Karpas-422 (cell line): ENCODE measurements around the gene ERLEC1. TPM values are rescaled to one million over a fixed set of nuclear protein-coding genes. Genes with fewer than 3 reads are reported as not detected.
A peak's percentile ranks its signal among the peaks of the same experiment; 100 is the strongest.

Experiments used
- DNase-seq: peaks from one replicate; pipeline ENCODE4 v3.0.0-alpha.2; 2015
- H2AFZ ChIP-seq: fragments of 200-600 bp; sonication (generic); 2 replicates; pipeline ENCODE4 v1.6.1; 2014; ENCODE audit warnings: antibody characterized with exemption, low read length, mixed read lengths
- H3K27ac ChIP-seq: fragments of 200-600 bp; sonication (generic); 2 replicates; pipeline ENCODE4 v1.5.1; 2014; ENCODE audit warnings: mild to moderate bottlenecking, low read length, moderate library complexity
- H3K27me3 ChIP-seq: fragments of 200-600 bp; sonication (generic); 2 replicates; pipeline ENCODE4 v1.6.1; 2014; ENCODE audit warnings: low read length, mixed read lengths
- H3K36me3 ChIP-seq: fragments of 200-600 bp; sonication (generic); 2 replicates; pipeline ENCODE4 v1.6.1; 2014; ENCODE audit warnings: low read length, mixed read lengths; ENCODE audit not compliant: insufficient read depth
- H3K4me1 ChIP-seq: fragments of 200-600 bp; sonication (generic); 2 replicates; pipeline ENCODE4 v1.6.1; 2014; ENCODE audit warnings: mild to moderate bottlenecking, low read length, mixed read lengths
- H3K4me2 ChIP-seq: fragments of 200-600 bp; sonication (generic); 2 replicates; pipeline ENCODE4 v1.6.1; 2014; ENCODE audit warnings: low read length, low read depth, mild to moderate bottlenecking; ENCODE audit not compliant: poor library complexity, severe bottlenecking
- H3K4me3 ChIP-seq: fragments of 200-600 bp; sonication (generic); 2 replicates; pipeline ENCODE4 v1.5.1; 2014; ENCODE audit warnings: mild to moderate bottlenecking, antibody characterized with exemption, low read length, mixed read lengths
- H3K79me2 ChIP-seq: fragments of 200-600 bp; sonication (generic); 2 replicates; pipeline ENCODE4 v1.6.1; 2014; ENCODE audit warnings: mild to moderate bottlenecking, low read length, mixed read lengths
- H3K9ac ChIP-seq: fragments of 200-600 bp; sonication (generic); 2 replicates; pipeline ENCODE4 v1.6.0; 2014; ENCODE audit warnings: low read length
- H3K9me2 ChIP-seq: fragments of 200-600 bp; sonication (generic), shearing (Covaris generic); replicated peaks from 2 replicates; pipeline ENCODE4 v1.6.0; 2014; ENCODE audit warnings: mild to moderate bottlenecking, low read length, moderate library complexity; ENCODE audit not compliant: insufficient read depth
- H3K9me3 ChIP-seq: fragments of 300-700, 200-600 bp; sonication (generic); 2 replicates; pipeline ENCODE4 v1.6.1; 2014; ENCODE audit warnings: low read length, mixed read lengths
- H4K20me1 ChIP-seq: fragments of 200-600 bp; sonication (generic); 2 replicates; pipeline ENCODE4 v1.6.1; 2014; ENCODE audit warnings: mild to moderate bottlenecking, antibody characterized with exemption, low read length, low read depth; ENCODE audit not compliant: insufficient read depth
- total RNA-seq: library from RNA; depleted of rRNA; stranded (reverse); fragments of >200 nt; shearing (Covaris generic); gene quantifications from 2 replicates; pipeline ENCODE4 v1.2.3, GENCODE V29; 2014; ENCODE audit warnings: low replicate concordance; rRNA removed

ERLEC1 gene, protein sequence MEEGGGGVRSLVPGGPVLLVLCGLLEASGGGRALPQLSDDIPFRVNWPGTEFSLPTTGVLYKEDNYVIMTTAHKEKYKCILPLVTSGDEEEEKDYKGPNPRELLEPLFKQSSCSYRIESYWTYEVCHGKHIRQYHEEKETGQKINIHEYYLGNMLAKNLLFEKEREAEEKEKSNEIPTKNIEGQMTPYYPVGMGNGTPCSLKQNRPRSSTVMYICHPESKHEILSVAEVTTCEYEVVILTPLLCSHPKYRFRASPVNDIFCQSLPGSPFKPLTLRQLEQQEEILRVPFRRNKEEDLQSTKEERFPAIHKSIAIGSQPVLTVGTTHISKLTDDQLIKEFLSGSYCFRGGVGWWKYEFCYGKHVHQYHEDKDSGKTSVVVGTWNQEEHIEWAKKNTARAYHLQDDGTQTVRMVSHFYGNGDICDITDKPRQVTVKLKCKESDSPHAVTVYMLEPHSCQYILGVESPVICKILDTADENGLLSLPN
- total RNA-seq: 54.8 and 62.9 TPM in 2 replicates

DNA sequence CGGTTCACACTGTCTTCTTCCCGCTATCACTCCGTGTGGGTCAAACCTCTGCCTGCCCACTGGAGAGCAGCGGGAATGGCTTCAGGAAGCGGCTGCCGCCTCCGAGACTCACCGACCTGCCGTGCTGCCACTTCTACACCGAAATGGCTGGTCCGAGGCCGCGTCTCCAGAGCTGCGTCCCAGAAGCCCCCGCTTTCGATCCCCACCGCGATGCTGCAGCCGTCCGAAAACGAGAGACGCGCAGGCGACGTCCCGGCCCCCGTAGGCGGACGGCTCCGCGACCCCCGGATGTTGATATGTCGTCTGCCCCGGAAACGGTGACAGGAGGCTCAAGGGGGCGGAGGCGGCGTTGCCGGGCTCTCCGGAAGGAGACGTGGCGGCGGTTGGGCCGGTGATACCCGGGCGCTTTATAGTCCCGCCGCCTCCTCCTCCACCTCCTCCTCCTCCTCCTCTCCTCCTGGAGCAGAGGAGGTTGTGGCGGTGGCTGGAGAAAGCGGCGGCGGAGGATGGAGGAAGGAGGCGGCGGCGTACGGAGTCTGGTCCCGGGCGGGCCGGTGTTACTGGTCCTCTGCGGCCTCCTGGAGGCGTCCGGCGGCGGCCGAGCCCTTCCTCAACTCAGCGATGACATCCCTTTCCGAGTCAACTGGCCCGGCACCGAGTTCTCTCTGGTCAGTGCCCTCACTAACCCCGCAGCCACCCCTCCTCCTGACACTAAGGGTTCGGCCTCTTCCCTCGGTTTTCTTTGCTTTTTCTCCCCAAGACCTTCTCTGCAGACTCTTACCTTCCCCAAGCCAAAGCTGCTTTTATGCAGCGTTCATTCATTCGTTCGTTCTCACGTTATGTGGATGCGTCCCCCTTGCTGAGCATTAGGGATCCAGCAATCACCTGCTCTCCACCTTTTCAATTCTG lies at the start of gene ERLEC1, which contains the start of gene ASB3:
TSS of gene ERLEC1 (plus strand) at position 340 of the 909 bp plus-strand sequence. CDS start at position 507, 167 bp downstream.
TSS of gene ASB3 (minus strand) at position 249 of the 909 bp plus-strand sequence. CDS start 21,381 bp downstream, outside the sequence.
- peak; percentile 96 for DNase-seq
- Histone ChIP-seq H2AFZ (peak within 1 kb of the TSS; percentile 68; the same call in 1 of the 2 replicates), H3K4me3 (peak within 1 kb of the TSS; percentile 96), H3K27ac (peak within 1 kb of the TSS; percentile 77), H3K4me1 (peaks cover 46% of the 10 kb centered on the region), H3K79me2 (peaks cover 99% of the 10 kb centered on the region), H3K36me3 (peaks cover 9% of the 10 kb centered on the region), H4K20me1 (peaks cover 8% of the 10 kb centered on the region; the same call in 1 of the 2 replicates), H3K27me3 (no peaks in the 10 kb centered on the region), H3K9ac (peak within 1 kb of the TSS; percentile 97), H3K4me2 (peak within 1 kb of the TSS; percentile 90), H3K9me2 (no peaks in the 10 kb centered on the region), H3K9me3 (no peaks in the 10 kb centered on the region)

DNA sequence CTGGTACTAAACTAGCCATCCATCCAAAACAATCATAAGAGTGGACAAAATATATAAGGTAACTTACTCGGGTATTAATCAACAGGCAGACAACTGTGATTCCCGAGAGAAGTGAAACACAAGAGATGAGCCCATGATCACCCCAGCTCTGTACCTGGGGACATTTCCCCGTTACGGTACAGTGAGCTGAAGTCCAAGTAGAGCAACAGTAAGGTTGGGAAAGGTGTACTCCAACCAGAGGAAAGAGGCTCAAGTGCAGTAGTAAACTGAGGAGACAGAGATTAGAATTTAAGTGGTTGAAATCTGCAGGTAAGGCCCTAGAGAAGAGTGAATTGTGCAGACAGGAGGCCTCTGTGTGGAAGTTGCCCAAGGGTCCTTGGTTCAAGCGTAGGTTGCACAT lies 49.8 kb upstream of the ERLEC1 start:
- Histone ChIP-seq H3K9me3 (no peaks in the 10 kb centered on the region), H3K9me2 (no peaks in the 10 kb centered on the region), H3K27me3 (no peaks in the 10 kb centered on the region), H3K27ac (no peak overlapping the region), H3K4me3 (no peak overlapping the region), H4K20me1 (no peaks in the 10 kb centered on the region), H3K36me3 (peaks cover 8% of the 10 kb centered on the region; the same call in 1 of the 2 replicates), H3K9ac (no peak overlapping the region), H2AFZ (no peak overlapping the region), H3K79me2 (peaks cover 57% of the 10 kb centered on the region), H3K4me2 (no peak overlapping the region), H3K4me1 (peaks cover 2% of the 10 kb centered on the region; the same call in 1 of the 2 replicates)
- no peak for DNase-seq

DNA sequence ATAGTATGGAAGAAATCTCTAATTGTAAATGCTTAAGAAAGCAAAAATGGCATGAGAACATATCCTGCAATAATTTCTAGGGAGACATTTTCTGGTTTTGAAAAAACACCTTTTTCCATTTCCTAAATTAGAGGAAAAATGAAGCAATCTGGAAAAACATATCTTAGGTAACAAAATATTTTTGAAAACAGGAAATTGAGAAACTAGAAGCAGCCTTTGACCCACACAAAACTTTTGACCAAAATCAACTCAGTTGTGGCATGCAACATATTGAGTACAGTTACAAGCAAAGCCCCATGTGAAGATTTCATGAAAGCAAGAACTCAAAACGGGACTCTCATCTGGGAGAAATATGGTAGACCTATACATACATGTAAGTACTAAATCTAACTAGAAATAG lies 47.8 kb upstream of the ERLEC1 start:
- H3K4me1 ChIP-seq: peaks cover 2% of the 10 kb centered on the region; the same call in 1 of the 2 replicates
- no peak overlapping the region for H3K9ac ChIP-seq
- H3K36me3 ChIP-seq: peaks cover 11% of the 10 kb centered on the region; the same call in 1 of the 2 replicates
- H3K9me2 ChIP-seq: no peaks in the 10 kb centered on the region
- H2AFZ ChIP-seq: no peak overlapping the region
- no peak overlapping the region for H3K4me2 ChIP-seq
- no peak overlapping the region for H3K4me3 ChIP-seq
- H3K27me3 ChIP-seq: no peaks in the 10 kb centered on the region
- H3K79me2 ChIP-seq: peaks cover 61% of the 10 kb centered on the region
- DNase-seq: no peak
- H3K9me3 ChIP-seq: no peaks in the 10 kb centered on the region
- no peak overlapping the region for H3K27ac ChIP-seq
- no peaks in the 10 kb centered on the region for H4K20me1 ChIP-seq

DNA sequence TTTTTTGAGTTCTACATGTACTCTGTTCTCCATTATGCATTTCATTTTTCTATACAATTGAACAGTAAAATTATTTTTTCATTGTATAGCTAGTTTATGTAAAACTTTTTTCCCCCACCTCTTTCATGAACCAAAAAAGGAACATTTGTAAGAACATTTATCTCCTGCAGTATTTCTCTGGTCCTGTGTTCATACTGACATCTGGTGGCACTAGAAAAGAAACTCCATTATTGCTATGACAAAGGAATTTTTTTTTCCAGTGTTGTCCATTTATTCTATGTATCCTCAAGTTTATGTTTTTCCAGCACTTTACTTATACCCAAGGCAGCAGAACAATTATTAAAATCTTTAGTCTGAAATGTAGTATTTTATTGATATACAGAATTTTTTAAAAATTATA lies 46.7 kb upstream of the ERLEC1 start:
- Histone ChIP-seq H3K9me3 (no peaks in the 10 kb centered on the region), H3K9ac (no peak overlapping the region), H3K4me1 (peaks cover 12% of the 10 kb centered on the region), H3K36me3 (peaks cover 6% of the 10 kb centered on the region; the same call in 1 of the 2 replicates), H4K20me1 (no peaks in the 10 kb centered on the region), H3K4me3 (no peak overlapping the region), H3K4me2 (no peak overlapping the region), H3K79me2 (peaks cover 54% of the 10 kb centered on the region), H3K27me3 (no peaks in the 10 kb centered on the region), H2AFZ (no peak overlapping the region), H3K9me2 (no peaks in the 10 kb centered on the region), H3K27ac (no peak overlapping the region)
- DNase-seq: peak; percentile 64

DNA sequence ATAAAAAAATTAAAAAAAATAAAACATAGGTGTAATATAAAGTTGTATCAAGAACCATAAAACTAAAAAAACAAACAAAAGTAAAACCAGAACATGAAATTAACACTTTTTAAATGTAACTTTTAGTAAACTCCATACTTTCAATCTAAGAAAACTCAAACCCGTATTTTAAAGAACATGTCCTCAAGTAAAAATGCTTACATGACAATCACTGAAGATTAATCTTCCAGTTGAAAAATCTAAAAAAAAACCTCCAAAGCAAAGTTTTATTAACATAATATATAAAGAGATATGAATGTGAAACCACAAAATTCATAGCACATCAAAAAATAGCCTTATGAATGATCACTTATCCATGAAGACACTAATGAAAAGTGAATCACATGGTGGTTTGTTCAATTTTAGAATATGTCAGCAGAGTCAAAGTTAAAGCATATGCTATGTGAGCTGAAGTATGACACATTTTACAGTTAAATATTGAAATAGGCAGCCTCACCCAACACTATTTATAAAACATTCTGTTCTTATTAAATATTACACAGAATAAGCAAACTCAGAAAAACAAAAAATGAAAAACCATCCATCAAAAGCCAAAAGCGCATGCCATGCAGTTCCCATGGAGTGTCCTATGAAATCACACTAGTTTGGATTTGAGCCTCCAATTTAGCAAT lies 42.3 kb upstream of the ERLEC1 start:
- Histone ChIP-seq H3K4me1 (peaks cover 16% of the 10 kb centered on the region), H2AFZ (no peak overlapping the region), H3K27me3 (no peaks in the 10 kb centered on the region)

DNA sequence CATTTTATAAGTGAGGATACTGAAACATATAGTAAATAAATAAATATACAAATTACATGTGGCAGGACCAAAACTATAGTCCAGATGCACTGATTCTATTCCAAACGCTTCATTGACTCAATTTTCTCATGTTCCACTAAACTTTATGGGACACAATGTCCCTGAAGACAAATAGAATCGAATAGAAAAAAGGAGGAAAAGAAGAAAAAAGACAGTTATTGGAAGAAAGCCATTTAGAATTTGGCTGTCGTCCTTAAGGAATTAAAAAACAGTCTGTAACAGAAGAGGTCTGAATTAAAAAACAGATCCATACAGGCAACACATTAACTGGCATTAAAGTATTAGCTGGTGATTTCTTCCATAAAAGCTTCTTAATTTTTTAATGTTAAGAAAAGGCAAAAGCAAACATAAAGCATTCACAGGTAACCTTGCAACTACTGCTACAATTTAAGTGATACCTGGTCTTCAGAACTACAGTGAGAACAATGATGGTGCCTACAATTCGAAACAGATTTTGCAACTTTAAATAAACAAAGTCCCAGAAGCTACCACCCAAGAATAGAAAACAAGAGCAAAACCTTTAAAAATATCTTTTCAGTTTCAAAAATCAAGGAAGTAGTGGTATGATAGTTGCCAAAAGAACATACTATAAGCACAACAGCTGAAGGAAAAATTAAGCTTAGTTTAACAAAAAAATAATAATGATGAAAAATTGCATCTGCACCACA lies 36.6 kb upstream of the ERLEC1 start:
- no peak overlapping the region for H3K9ac ChIP-seq
- H3K79me2 ChIP-seq: peaks cover 20% of the 10 kb centered on the region; the same call in 1 of the 2 replicates
- 0 out of 2 replicates have a peak overlapping the region, but pooled peaks have one; percentile 9 for H3K27ac ChIP-seq
- no peak overlapping the region for H2AFZ ChIP-seq
- H3K9me3 ChIP-seq: no peaks in the 10 kb centered on the region
- H3K4me1 ChIP-seq: peaks cover 33% of the 10 kb centered on the region
- H3K4me2 ChIP-seq: no peak overlapping the region
- no peak overlapping the region for H3K4me3 ChIP-seq
- no peaks in the 10 kb centered on the region for H3K9me2 ChIP-seq
- DNase-seq: no peak
- H4K20me1 ChIP-seq: no peaks in the 10 kb centered on the region
- peaks cover 22% of the 10 kb centered on the region; the same call in 1 of the 2 replicates for H3K36me3 ChIP-seq
- no peaks in the 10 kb centered on the region for H3K27me3 ChIP-seq

More for the DNA sequence above, 42.3 kb upstream of the ERLEC1 start:
- H3K9ac ChIP-seq: no peak overlapping the region
- peak overlapping the region; percentile 49 for H3K4me2 ChIP-seq
- no peaks in the 10 kb centered on the region for H3K9me2 ChIP-seq
- H3K36me3 ChIP-seq: peaks cover 13% of the 10 kb centered on the region; the same call in 1 of the 2 replicates
- DNase-seq: peak; percentile 69
- no peaks in the 10 kb centered on the region for H4K20me1 ChIP-seq
- H3K9me3 ChIP-seq: no peaks in the 10 kb centered on the region
- peaks cover 28% of the 10 kb centered on the region for H3K79me2 ChIP-seq
- H3K27ac ChIP-seq: peak overlapping the region; percentile 67
- H3K4me3 ChIP-seq: no peak overlapping the region

DNA sequence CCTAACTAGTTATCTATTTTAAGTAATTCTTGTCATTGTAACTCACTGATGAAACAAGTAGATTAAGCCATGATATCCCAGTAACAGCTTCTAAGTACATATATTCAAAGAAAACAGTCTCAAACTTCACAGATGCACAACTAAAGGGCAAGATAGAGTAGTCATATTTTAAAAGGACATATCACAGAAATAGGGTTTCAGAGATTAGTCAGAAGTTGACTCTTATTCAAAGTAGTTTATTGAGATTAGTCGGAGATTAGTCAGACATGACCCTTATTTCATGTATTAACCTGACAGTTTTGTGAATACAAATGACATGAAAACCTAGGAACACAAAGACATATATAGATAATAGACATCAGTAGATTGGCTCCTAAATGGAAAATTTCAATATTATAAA lies 35.1 kb upstream of the ERLEC1 start:
- Histone ChIP-seq H3K4me1 (peaks cover 29% of the 10 kb centered on the region), H3K27ac (no peak overlapping the region), H3K79me2 (peaks cover 20% of the 10 kb centered on the region; the same call in 1 of the 2 replicates), H3K9me3 (no peaks in the 10 kb centered on the region), H3K4me2 (peak overlapping the region; percentile 7), H3K36me3 (peaks cover 22% of the 10 kb centered on the region; the same call in 1 of the 2 replicates), H2AFZ (no peak overlapping the region), H3K9me2 (no peaks in the 10 kb centered on the region), H3K27me3 (no peaks in the 10 kb centered on the region), H3K4me3 (no peak overlapping the region), H4K20me1 (no peaks in the 10 kb centered on the region), H3K9ac (no peak overlapping the region)
- no peak for DNase-seq
